ENCODE data around the gene SDHAF1. TPM values are rescaled to one million over a fixed set of nuclear protein-coding genes. Genes with fewer than 3 reads are reported as not detected.
A peak's percentile ranks its signal among the peaks of the same experiment; 100 is the strongest.

The SDHAF1 gene
- total RNA-seq, 1 donor from 2014 or later = 14.2 TPM

DNA sequence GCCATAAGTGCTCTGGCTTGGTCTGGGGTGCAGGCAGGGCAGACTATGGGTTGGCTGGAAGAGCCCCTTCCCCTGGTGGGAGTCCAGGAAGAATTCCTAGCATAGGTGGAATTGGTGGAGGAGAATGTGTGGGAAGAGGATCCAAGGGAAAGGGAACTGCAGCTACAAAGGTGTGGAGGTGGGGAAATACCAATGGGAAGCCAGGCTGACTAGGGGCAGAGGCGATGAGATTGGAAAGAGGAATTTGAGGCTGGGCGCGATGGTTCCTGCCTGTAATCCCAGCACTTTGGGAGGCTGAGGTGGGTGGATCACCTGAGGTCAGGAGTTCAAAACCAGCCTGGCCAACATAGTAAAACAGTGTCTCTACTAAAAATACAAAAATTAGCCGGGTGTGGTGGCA lies 4.8 kb upstream of the SDHAF1 start:
- Histone ChIP-seq H3K36me3 (no peaks in the 10 kb centered on the region), H3K4me1 (peaks cover 4% of the 10 kb centered on the region), H3K27me3 (peaks cover 24% of the 10 kb centered on the region), H3K27ac (no peak overlapping the region), H3K9me3 (no peaks in the 10 kb centered on the region), H3K4me3 (no peak overlapping the region)
- TF ChIP-seq, protein P1, sequence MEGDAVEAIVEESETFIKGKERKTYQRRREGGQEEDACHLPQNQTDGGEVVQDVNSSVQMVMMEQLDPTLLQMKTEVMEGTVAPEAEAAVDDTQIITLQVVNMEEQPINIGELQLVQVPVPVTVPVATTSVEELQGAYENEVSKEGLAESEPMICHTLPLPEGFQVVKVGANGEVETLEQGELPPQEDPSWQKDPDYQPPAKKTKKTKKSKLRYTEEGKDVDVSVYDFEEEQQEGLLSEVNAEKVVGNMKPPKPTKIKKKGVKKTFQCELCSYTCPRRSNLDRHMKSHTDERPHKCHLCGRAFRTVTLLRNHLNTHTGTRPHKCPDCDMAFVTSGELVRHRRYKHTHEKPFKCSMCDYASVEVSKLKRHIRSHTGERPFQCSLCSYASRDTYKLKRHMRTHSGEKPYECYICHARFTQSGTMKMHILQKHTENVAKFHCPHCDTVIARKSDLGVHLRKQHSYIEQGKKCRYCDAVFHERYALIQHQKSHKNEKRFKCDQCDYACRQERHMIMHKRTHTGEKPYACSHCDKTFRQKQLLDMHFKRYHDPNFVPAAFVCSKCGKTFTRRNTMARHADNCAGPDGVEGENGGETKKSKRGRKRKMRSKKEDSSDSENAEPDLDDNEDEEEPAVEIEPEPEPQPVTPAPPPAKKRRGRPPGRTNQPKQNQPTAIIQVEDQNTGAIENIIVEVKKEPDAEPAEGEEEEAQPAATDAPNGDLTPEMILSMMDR (IDR thresholded peaks at IDR 0.05) = no peak
- ATAC-seq (no peak), DNase-seq (no peak)
- intact Hi-C loops (cut with DNase I) = no loop called here

DNA sequence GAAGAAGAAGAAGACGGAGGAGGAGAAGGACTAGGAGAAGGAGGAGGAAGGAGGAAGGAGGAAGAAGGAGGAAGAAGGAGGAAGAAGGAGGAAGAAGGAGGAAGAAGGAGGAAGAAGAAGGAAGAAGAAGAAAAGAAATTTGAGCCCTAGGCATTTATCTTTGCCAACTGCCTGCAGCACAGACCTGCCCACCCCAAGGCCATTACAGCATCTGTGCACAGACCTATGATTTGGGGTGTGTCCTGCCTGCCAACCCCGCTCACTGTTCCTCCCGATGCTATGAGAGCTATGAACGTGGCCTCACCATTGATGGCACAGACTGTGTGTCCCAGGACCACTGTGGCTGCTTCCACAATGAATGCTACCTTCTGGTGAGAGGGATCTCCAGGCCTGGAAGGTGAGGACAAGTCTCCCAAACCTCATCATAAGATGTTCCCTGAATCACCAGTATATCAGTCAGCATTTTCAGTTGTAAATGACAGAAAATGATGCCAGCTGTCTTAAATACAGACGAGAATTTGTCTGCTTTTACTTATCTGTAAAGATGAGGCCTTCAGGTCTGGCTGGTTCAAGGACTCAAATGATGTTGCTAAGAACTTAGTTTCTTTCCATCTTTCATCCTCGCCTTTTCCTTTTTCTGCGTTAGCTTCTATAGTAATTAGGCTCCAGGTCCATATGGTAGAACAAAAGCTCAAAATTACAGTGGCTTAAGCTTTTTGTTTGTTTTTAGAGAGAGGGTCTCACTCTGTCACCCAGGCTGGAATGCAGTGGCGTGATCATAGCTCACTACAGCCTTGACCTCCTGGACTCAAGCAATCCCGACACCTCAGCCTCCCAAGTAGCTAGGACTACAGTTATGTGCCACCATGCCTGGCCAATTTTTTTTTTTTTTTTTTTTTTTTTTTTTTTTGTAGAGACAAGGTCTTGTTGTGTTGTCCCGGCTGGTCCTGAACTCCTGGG lies 3.9 kb upstream of the SDHAF1 start:
- Histone ChIP-seq H3K27me3 (peaks cover 21% of the 10 kb centered on the region), H3K4me1 (peaks cover 7% of the 10 kb centered on the region), H3K9me3 (no peaks in the 10 kb centered on the region), H3K36me3 (no peaks in the 10 kb centered on the region), H3K4me3 (no peak overlapping the region), H3K27ac (no peak overlapping the region)
- ATAC-seq (no peak), DNase-seq (no peak)
- intact Hi-C loops (cut with DNase I) = no loop called here
- TF ChIP-seq, protein P1 (IDR thresholded peaks at IDR 0.05) = no peak

DNA sequence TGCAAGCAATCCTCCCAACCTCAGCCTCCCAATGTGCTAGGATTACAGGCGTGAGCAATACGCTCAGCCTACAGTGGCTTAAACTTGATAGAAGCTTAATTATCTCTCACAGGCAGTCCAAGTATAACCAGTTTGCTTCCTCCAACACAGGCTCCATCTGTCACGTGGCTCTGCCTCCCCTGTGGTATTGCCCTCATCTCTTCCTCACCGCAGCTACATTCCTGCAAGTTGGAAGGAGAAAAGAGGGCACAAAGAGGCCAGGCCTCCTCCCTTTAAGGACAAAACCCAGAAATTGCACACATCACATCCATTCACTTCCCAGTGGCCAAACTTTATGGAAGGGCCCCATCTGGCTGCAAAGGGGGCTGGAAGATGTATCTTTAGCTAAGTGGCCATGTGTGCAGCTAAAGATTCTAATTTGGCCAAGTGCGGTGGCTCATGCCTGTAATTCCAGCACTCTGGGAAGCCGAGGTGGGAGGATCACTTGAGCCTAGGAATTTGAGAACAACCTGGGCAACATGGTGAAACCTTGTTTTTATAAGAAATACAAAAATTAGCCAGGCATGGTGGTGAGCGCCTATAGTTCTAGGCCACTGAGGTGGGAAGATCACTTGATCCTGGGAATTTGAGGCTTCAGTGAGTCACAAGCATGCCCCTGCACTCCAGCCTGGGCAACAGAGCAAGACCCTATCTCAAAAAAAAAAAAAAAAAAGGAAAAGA lies 3.1 kb upstream of the SDHAF1 start:
- Histone ChIP-seq H3K36me3 (no peaks in the 10 kb centered on the region), H3K4me1 (peaks cover 16% of the 10 kb centered on the region), H3K4me3 (no peak overlapping the region), H3K27ac (no peak overlapping the region), H3K27me3 (peaks cover 12% of the 10 kb centered on the region), H3K9me3 (no peaks in the 10 kb centered on the region)
- TF ChIP-seq, protein P1 (IDR thresholded peaks at IDR 0.05) = no peak
- ATAC-seq (no peak), DNase-seq (no peak)
- intact Hi-C loops (cut with DNase I) = no loop called here

DNA sequence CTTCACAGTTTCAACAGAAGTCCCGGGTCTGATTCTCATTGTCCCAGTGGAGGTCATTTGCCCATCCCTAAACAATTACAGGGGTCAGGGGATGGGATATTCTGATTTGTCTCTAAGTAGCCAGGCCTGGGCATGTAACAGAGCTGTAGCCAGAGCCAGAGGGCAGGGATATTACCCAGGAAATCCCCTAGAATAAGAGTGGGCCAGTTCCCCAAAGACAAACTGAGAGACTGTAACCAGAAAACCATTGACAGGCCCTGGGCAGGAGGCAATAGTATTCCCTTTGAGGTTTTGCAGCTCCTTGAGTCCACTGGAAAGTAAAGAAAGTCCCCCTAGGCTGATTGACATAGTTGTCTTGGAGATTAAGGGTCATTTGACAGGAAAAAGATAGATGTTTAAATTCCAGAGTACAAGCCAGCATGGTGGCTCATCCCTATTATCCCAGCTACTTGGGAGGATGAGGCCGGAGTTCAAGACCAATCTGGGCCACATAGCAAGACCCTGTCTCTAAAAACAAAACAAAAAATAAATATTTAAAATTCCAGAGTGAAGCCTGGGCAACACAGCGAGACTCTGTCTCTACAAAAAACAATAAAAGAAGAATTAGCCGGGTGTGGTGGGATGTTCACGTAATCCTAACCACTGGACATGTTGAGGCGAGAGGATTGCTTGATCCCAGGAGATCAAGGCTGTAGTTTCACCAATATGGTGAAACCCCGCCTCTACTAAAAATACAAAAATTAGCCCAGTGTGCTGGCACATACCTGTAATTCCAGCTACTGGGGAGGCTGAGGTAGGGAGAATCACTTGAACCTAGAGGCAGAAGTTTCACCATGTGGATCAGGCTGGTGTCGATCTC lies 1.9 kb upstream of the SDHAF1 start:
- Histone ChIP-seq H3K36me3 (peaks cover 7% of the 10 kb centered on the region), H3K4me3 (no peak overlapping the region), H3K4me1 (peaks cover 16% of the 10 kb centered on the region), H3K27me3 (peaks cover 1% of the 10 kb centered on the region), H3K9me3 (no peaks in the 10 kb centered on the region), H3K27ac (no peak overlapping the region)
- intact Hi-C loops (cut with DNase I) = no loop called here
- TF ChIP-seq, protein P1 (IDR thresholded peaks at IDR 0.05) = no peak
- DNase-seq = no peak
- ATAC-seq = no peak

DNA sequence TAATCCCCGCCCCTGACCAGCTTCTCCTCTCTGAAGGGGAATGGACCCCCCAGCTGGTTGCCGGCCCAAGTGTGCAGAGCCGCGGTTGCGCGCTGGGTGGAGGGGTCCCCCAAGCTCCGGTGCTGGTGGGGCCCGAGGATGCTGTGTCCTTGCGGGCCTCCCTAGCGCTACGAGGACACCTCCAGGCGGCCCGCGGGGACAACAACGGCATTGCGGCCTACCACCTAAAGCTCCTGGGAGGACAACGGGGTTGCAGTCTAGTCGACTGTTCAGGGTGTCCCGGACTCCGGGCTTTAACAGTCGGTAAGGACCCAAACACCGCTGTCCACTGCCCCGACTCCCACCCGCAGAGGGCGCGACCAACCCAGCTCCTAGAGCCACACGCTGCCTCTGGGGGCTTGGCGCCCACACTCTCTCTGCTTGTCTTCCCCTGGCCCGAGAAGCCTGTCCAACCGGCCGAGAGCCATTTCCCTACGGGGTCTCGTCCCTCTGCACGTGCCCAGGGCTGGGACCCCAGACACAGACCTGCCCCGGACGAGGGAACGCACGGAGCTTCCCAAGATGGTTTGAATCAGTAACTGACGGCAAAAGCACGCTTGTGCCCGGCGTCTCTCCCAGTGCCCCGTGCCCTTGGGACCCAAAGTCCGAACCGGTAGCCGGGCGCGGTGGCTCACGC lies 927 bp upstream of the SDHAF1 start:
- no peak for DNase-seq

More for the DNA sequence above, 927 bp upstream of the SDHAF1 start:
- TF ChIP-seq, protein P1 (IDR thresholded peaks at IDR 0.05) = no peak
- ATAC-seq = no peak
- no peaks in the 10 kb centered on the region for H3K9me3 ChIP-seq
- intact Hi-C loops (cut with DNase I) = no loop called here
- peaks cover 10% of the 10 kb centered on the region for H3K36me3 ChIP-seq
- peak overlapping the region; percentile 99 for H3K4me3 ChIP-seq
- H3K27ac ChIP-seq = no peak overlapping the region
- H3K27me3 ChIP-seq = no peaks in the 10 kb centered on the region
- H3K4me1 ChIP-seq = peaks cover 16% of the 10 kb centered on the region
